NOMO-1 treated with DMSO at 0.1 percent for 48 hours (cell line): ENCODE measurements around the gene CYP2A6.

Experiments used
- DNase-seq: peaks from one replicate; lab custom pipeline; 2025; ENCODE audit not compliant: unreplicated experiment; lab: John Stamatoyannopoulos, UW

Gene CYP2A6

DNA sequence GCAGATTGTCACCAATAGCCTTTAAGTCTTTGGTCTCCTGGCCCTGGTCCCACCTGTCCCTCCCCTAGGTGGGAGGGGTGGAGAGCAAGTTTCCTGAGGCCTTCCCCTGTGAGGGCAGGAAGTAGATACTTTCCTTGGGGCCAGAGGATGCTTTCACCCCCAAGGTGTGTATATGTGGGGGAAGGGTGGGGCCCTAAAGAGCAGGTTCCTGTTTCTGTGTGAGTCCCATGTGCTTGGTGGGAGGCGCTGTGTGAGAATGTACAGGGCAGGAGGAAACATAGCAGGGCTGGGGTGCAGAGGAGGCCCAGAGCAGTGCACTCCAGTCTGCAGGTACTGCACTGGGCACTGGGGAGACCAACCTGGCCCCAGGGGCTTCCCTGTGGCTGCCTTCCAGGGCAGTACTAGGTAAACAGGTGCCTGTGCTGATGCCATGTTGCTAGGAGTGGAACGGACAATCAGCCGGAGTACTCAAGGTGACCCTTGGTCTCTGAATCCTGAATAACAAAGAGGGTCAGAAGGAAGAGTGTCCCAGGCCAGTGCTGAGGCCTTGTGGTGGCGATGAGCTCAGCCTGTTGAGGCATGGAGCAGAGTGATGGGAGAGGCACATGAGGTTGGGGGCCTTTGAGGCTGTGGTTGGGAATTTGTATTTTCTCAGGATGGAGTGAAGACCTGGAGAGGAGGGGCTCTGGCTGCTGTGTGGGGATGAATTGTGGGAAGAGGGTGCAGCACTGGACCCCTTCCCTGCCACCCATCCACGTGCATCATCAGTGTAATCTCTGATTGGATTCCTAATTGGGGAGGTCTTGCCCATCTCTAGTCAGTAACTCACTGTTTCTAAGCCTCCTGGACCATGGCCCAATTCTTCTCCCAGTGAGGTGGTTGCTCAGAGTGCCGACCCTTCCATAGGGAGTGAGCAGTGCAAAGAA is 46.1 kb downstream of the CYP2A6 start:
- DNase-seq: peak; percentile 55

DNA sequence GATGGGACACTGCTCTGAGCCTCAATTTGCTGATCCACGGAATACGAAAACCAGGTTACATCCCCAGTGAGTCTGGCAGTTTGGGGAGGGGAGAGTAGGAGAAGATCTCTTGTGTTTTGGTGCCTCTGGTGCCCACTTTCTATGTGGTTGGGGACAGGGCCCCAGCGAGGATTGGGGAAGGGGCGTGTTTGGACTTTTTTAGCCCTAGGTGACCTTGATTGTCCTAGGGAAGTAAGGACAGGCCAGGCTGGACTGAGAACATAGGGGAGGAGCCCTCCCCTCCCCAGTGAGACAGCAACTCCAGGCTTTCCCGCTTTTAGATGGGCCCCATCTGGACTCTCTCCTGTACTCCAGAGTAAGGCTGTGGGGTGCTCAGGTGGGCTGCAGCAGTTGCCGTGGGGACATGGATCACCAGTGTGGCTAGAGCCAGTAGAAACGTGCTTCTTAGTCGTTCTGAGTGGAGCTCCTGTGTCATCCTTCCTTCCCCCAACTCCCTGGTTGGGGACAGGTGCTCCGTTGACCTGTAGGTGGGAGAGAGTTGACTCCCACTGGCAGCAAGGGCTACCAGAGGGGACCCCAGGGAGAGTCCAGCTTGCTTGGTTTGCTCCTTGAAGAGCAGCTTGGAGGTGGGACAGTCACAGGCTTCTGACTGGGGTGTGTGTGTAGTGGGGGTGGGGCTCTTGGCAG is 46.9 kb downstream of the CYP2A6 start:
- DNase-seq: no peak

DNA sequence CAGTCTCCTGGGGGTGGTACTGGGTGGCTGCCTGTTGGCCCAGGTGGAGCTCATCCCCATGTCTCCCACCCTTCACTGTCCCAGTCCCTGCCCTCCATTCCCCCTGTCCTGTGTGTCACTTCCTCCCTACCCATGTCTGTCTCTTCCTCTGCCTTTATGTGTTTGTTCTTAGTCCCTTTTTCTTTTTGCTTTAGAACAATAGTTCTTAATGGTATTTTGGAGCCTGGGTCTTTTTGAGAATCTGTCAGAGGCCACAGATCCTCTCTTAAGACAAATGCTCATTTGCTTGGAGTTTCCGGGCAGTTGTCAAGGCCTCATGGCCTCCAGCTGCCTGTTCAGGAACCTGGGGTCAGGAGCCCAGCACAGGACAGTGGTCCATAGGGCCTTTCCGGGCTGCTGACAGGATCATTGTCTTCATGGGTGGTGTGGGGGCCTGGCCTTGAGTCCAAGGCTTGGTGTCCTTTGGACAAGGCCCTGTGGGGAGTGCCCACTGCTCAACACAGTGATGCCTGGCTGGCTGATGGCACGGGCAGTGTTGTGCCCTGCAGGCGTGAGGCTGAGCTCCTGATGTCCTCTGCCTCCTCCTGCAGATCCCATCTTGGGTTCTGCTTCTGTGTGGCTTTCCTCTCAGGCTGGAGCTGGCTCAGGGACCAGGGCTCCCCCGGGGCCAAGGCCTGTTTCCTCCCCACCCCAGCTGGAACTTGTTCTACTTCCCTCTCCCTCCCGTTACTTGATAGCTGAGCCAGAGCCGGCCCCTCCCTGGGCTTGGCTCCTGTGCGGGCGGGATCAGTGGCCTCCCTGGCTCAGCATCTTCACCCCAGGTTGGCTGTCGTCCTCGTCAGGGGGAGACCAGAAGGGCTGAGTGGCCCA is 47.7 kb downstream of the CYP2A6 start:
- no peak for DNase-seq

DNA sequence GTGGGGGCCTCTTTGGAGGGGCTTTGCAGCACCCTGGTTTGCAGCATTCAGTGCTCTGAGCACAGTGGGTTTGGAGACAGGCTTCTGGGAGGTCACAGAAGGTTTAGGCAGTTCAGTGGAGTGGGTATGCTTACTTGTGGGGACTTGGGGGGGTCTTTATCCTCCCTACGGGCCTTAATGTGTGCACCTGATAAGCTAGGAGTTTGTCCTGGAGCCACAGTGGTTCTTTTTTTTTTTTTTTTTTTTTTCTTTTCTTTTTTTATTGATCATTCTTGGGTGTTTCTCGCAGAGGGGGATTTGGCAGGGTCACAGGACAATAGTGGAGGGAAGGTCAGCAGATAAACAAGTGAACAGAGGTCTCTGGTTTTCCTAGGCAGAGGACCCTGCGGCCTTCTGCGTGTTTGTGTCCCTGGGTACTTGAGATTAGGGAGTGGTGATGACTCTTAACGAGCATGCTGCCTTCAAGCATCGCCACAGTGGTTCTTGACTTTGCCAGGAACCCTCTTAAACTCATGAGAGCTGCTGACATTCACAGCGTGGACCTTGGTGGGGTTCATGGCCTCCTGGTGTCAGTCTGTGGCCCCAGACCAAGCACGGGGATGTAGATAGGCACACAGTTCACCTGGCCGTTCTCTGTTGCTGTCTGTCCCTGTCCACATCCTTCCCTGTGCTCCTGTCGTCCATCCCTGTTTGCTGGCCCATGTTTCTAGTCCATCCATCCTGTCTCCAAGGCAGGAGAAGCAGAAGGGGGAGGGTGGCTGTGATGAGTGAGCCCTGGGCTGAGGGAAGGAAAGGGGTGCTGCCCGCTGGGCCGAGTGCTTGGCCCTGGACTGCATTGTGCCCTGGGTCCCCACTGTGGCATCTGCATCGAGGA is 48.6 kb downstream of the CYP2A6 start:
- DNase-seq: no peak

DNA sequence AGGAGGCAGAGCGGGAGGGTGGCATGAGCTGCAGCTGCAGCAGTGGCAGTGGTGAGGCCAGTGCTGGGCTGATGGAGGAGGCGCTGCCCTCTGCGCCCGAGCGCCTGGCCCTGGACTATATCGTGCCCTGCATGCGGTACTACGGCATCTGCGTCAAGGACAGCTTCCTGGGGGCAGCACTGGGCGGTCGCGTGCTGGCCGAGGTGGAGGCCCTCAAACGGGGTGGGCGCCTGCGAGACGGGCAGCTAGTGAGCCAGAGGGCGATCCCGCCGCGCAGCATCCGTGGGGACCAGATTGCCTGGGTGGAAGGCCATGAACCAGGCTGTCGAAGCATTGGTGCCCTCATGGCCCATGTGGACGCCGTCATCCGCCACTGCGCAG is 49.3 kb downstream of the CYP2A6 start:
- no peak for DNase-seq

DNA sequence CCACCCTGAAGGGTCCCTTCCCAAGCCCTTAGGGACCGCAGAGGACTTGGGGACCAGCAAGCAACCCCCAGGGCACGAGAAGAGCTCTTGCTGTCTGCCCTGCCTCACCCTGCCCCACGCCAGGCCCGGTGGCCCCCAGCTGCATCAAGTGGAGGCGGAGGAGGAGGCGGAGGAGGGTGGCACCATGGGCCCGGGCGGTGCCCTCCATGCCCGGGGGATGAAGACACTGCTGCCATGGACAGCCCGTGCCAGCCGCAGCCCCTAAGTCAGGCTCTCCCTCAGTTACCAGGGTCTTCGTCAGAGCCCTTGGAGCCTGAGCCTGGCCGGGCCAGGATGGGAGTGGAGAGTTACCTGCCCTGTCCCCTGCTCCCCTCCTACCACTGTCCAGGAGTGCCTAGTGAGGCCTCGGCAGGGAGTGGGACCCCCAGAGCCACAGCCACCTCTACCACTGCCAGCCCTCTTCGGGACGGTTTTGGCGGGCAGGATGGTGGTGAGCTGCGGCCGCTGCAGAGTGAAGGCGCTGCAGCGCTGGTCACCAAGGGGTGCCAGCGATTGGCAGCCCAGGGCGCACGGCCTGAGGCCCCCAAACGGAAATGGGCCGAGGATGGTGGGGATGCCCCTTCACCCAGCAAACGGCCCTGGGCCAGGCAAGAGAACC is 49.8 kb downstream of the CYP2A6 start:
- DNase-seq: no peak

DNA sequence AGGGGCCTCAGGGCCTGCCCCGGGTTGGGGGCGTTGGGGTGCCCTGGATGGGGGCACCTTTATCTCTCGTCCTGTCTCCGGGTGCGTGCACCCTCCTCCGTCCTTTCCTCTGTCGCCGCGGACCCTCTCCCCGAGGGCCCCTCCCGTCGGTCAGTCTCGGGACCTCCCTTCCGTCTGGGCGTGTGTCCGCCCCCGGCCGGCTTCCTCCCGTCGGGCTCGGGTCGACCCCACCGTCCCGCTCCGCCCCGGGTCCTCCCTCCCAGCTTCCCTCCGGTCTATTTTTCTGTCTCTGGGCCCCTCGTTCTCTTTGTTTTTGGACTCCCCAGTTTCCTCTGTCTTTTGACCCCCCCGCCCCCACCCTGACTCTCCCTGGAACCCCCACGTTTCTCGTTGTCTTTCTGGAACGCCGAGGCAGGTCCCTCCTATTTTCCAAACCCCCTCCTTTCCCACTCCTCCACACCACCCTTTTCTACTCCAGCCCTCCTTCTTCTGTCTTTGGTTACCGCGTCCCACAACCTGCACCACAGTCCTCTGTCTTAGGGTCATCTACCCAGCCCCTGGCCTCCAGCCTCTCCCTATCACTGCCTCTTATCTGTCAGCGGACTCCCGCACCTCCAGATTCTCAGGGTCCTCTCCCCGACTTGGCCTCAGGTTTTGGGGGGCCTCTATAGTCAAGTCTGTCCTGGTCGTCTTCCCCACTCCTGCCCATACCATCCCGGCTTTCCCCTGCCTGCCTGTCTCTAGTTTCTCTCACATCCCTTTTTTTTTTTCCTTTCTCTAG is 50.5 kb downstream of the CYP2A6 start:
- DNase-seq: peak; percentile 18

DNA sequence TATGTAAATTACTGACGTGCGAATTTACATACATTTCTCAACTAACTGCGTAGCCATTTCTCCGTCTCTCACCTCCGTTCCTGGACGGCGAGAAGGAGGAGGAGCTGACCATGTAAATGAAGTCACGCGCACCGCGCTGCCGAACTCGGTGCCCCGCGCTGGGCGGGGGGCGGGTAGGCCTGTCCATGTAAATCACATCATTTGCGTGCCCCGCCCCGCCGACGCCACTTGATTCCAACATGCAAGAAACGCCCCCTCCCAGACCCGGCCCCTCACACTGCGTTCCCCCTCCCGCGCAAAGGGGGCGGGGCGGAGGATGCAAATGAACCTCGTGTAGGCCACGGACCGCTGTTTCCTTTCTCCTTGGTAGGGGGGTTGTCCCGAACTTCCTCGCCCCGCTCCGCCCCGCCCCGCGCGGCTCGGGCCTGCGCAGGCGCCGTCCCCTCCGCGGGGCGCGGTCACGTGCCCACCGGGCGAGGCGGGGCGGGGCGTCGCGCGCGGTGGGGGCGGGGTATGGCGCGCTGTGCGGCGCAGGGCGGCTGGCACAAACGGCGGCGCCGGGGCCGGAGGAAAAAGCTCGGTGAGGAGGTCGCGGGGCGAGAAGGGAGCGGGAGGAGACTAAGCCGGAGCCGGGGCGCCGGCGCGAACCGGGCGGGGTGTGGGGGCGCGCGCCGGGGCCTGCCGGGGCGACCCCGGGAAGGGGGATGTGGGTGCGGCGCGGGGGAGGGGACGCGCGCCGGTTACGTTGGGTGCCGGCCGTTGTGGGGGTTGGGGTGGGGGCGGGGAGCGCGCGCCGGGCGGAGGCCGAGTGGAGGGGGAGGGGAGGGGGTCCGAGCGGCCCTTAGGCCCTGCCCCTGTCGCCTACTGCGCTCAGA is 51.3 kb downstream of the CYP2A6 start, which contains the start of gene EGLN2:
Gene EGLN2 (plus strand): TSS at position 509 of the 875 bp plus-strand sequence. CDS start 1,382 bp downstream, outside the sequence.
- DNase-seq: peak; percentile 99

DNA sequence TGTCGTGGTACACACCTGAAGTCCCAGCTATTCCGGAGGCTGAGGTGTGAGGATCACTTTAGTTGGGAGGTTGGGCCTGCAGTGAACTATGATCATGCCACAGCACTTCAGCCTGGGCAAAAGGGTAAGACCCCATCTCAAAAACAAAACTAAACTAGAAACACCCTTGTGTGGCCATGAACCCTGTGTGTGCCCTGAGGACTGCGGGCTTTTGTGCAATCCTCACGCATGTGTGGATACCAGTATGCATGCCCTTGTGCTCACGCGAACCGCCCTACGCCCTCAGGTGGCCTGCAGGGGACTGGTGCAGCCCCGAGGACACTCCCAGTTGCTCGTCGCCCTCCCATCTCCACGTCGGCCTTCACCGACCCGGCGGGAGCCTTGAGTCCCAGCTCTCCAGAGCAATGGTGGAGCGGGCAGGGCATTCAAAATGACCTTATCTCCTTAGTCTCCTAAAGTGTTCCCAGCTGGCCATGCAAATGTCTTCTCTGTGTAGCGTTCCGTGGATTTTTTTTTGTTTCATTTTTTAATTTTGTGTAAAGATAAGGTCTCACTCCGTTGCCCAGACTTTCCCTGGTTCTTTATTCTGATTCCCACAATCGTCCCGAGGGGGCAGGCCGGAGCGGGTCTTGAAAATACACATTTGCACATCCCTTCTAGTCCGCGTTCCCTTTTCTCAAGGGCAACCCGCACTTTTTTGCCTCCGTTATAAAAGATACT is 52.1 kb downstream of the CYP2A6 start:
- DNase-seq: peak; percentile 79

DNA sequence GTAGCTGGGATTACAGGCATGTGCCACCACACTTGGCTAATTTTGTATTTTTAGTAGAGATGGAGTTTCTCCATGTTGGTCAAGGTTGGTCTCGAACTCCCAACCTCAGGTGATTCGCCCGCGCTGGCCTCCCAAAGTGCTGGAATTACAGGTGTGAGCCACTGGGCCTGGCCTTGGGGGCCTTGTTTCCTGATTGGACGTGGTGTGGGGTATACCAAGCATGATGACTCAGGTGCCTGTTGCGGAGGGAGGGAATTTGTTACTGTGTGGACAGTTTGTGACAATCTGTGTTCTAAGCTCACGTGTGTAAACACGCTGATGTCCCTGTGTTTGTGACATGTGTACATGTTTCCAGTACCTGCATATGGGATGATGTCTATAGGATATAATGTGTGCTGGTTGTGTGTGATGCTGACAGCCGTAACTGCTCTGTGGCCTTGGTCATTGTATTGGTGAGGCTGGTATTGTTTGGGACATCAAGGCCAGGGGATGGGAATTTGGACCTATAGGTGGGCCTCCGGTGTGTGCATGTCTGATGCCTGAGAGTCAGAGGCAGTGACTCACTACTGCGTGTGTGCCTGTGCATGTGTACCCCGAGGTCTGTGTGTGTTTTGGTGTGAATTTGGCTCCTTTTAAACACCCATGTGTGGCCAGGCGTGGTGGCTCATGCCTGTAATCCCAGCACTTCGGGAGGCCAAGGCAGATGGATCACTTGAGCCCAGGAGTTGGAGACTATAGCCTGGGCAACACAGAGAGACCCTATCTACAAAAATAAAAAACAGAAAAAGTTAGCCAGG is 52.9 kb downstream of the CYP2A6 start:
- DNase-seq: no peak
